K562 treated with DMSO at 1 percent for 24 hours (cell line): ENCODE measurements around the gene SPRING1. TPM values are rescaled to one million over a fixed set of nuclear protein-coding genes. Genes with fewer than 3 reads are reported as not detected.

Source experiments
- total RNA-seq: library from RNA; unstranded; fragments of 300-600 nt; gene quantifications from 2 replicates; pipeline ENCODE4 v1.2.3, GENCODE V29; 2022; ENCODE audit warnings: low read depth; ENCODE audit not compliant: insufficient read depth

SPRING1 gene
- total RNA-seq: 21.9 and 22.5 TPM in 2 replicates

DNA sequence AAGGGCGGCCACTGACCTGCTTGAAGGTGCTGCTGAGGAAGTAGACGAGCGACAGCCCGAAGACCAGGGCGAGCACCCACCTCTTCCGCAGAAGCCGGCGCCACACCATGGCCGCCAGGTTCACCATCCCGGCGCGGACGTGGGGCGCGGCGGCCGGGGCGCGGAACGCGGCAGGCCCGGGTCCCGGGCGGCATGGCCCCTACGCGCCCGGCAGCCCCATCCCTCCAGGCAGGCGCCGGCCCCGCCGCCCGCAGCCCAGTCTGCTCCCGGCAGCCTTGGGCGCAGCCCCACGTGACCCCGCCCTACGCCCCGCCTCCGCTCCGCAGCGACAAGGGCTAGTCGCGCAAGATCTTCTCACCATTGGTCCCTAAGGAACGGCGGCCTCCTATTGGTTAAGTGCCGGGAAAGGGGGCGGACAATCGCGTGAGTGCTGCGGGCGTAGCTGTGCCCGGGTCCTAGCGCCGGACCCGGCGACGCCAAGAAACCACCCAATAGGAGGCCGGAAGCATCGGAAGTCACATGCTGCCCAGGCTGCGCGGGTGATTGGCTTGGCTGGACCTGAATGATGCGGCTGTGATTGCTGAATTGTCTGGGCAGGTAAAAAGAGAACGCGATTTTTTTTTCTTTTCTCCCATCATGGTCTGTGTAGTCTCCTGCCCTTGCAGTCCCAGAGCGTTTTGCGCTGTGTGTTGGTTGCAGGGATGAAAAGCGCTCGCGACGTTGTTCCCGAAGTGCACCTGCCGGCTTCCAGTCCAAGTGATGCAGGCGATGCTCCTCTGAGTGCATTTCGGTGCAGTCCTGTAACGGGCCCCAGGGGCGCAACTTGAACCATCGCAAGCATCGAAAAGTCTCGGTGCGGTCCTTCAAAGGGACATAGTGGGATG, at the start of gene SPRING1, which contains the start of gene RNFT2:
Gene SPRING1 (minus strand): TSS at position 296 of the 884 bp plus-strand sequence. CDS start 169 bp downstream, at position 127.
Gene RNFT2 (plus strand): TSS at position 542 of the 884 bp plus-strand sequence. CDS start 2,183 bp downstream, outside the sequence.

Other genes with a start within 250 kb of the SPRING1 start
- 1.2 TPM in 1 of 2 replicates, not detected in the other for gene MAP1LC3B2, start 178.7 kb downstream of the SPRING1 start, total RNA-seq
- 5.8 and 8.7 TPM in 2 replicates for gene RNFT2, start 246 bp upstream of the SPRING1 start, total RNA-seq
- 0.05 TPM in 1 of 2 replicates, not detected in the other for gene HRK, start 143.4 kb upstream of the SPRING1 start, total RNA-seq
- 7.6 and 8.6 TPM in 2 replicates for gene FBXW8, start 172.9 kb upstream of the SPRING1 start, total RNA-seq